ENCODE data around the gene ACACA.

GRCh38 chr17:37064206-37064605 is 342.4 kb downstream of the ACACA start:
- TF ChIP-seq LEF1 (IDR thresholded peaks at IDR 0.05; ENCODE audit: borderline replicate concordance) (no peak), PKNOX1 (IDR thresholded peaks at IDR 0.05) (no peak), FOXM1 (IDR thresholded peaks at IDR 0.05; ENCODE audit: borderline replicate concordance) (no peak), FOXK2 (IDR thresholded peaks at IDR 0.05) (no peak), SUZ12 (IDR thresholded peaks at IDR 0.05) (no peak), SP1 (IDR thresholded peaks at IDR 0.05) (no peak), FOXA1 (IDR thresholded peaks at IDR 0.05) (no peak), ZNF384 (IDR thresholded peaks at IDR 0.05) (no peak), BHLHE40 (IDR thresholded peaks at IDR 0.05; ENCODE audit: borderline replicate concordance) (no peak), NFRKB (IDR thresholded peaks at IDR 0.05) (no peak), HDGF (IDR thresholded peaks at IDR 0.05; ENCODE audit: borderline replicate concordance) (no peak), TARDBP (IDR thresholded peaks at IDR 0.05) (no peak), ARNT (IDR thresholded peaks at IDR 0.05) (no peak)

Measured in HEK293T (cell line).